NCI-H146 treated with DMSO at 0.1 percent for 48 hours (cell line): ENCODE measurements around the gene C2orf76.
A peak's percentile ranks its signal among the peaks of the same experiment; 100 is the strongest.
"Not testable (repeated sequence)": the region's sequence is repeated elsewhere in the genome, so short reads cannot be mapped to it uniquely, and the experiment has no call there.

Experiments used
- DNase-seq: peaks from one replicate; lab custom pipeline; 2025; ENCODE audit not compliant: unreplicated experiment; lab: John Stamatoyannopoulos, UW

The C2orf76 gene

GRCh38 chr2:119366649-119367471 lies at the start of gene C2orf76, which contains the start of gene DBI:
Gene C2orf76, minus strand, starts transcription at chr2:119366834. Its CDS starts 26,875 bp downstream, at chr2:119339959.
Gene DBI, plus strand, starts transcription at chr2:119366977. Its CDS starts 75 bp downstream, at chr2:119367052.
- peak; percentile 95 for DNase-seq

- no peak for DNase-seq
Observed at GRCh38 chr2:119415630-119416029, 49.0 kb upstream of the C2orf76 start.

GRCh38 chr2:119414894-119415293 lies 48.3 kb upstream of the C2orf76 start:
- no peak for DNase-seq

GRCh38 chr2:119409506-119409905 lies 42.9 kb upstream of the C2orf76 start:
- DNase-seq = no peak

GRCh38 chr2:119408221-119408619 lies 41.6 kb upstream of the C2orf76 start:
- no peak for DNase-seq

- DNase-seq = peak; percentile 14
Observed at GRCh38 chr2:119407430-119408220, 41.0 kb upstream of the C2orf76 start.

GRCh38 chr2:119405151-119405550 lies 38.5 kb upstream of the C2orf76 start:
- no peak for DNase-seq

- DNase-seq = not testable (repeated sequence)
Observed at GRCh38 chr2:119403618-119404017, 37.0 kb upstream of the C2orf76 start.

- no peak for DNase-seq
Observed at GRCh38 chr2:119402645-119403560, 36.3 kb upstream of the C2orf76 start.

GRCh38 chr2:119402106-119402505 lies 35.5 kb upstream of the C2orf76 start:
- no peak for DNase-seq

GRCh38 chr2:119397196-119397595 lies 30.6 kb upstream of the C2orf76 start:
- DNase-seq = no peak

GRCh38 chr2:119393971-119394748 lies 27.5 kb upstream of the C2orf76 start:
- DNase-seq = no peak

- DNase-seq = no peak
Observed at GRCh38 chr2:119389615-119390306, 23.1 kb upstream of the C2orf76 start.

- DNase-seq = no peak
Observed at GRCh38 chr2:119387381-119388129, 20.9 kb upstream of the C2orf76 start.

- no peak for DNase-seq
Observed at GRCh38 chr2:119385466-119385865, 18.8 kb upstream of the C2orf76 start.

GRCh38 chr2:119384971-119385370 lies 18.3 kb upstream of the C2orf76 start:
- no peak for DNase-seq

- no peak for DNase-seq
Observed at GRCh38 chr2:119383410-119384140, 16.9 kb upstream of the C2orf76 start.

- DNase-seq = no peak
Observed at GRCh38 chr2:119378566-119378965, 11.9 kb upstream of the C2orf76 start.
